Endothelial cell (in vitro differentiated cells): ENCODE data around the gene EPN3. TPM values are rescaled to one million over a fixed set of nuclear protein-coding genes. Genes with fewer than 3 reads are reported as not detected.

Source experiments
- DNase-seq: peaks from one replicate; pipeline ENCODE4 v3.0.0; 2021; ENCODE audit warnings: low spot score
- H3K27ac Mint-ChIP-seq: one replicate; pipeline ENCODE4 v1.8.0; 2021; ENCODE audit warnings: mixed read lengths, inconsistent platforms; ENCODE audit not compliant: unreplicated experiment
- H3K27me3 Mint-ChIP-seq: one replicate; pipeline ENCODE4 v1.8.0; 2021; ENCODE audit warnings: mild to moderate bottlenecking, moderate library complexity, mixed read lengths, inconsistent platforms; ENCODE audit not compliant: unreplicated experiment
- H3K36me3 Mint-ChIP-seq: one replicate; pipeline ENCODE4 v1.8.0; 2021; ENCODE audit warnings: mild to moderate bottlenecking, low read depth, mixed read lengths, inconsistent platforms; ENCODE audit not compliant: unreplicated experiment
- H3K4me1 Mint-ChIP-seq: one replicate; pipeline ENCODE4 v1.8.0; 2021; ENCODE audit warnings: mild to moderate bottlenecking, mixed read lengths, inconsistent platforms; ENCODE audit not compliant: unreplicated experiment
- H3K4me3 Mint-ChIP-seq: one replicate; pipeline ENCODE4 v1.8.0; 2021; ENCODE audit warnings: mild to moderate bottlenecking, mixed read lengths, inconsistent platforms; ENCODE audit not compliant: unreplicated experiment
- H3K9me3 Mint-ChIP-seq: one replicate; pipeline ENCODE4 v1.8.0; 2021; ENCODE audit warnings: mixed read lengths, inconsistent platforms; ENCODE audit not compliant: unreplicated experiment
- total RNA-seq: library from RNA; stranded (reverse); fragmentation: NEBNext Ultra II Directional; extraction: Animal tissue kit (Norgen Biotek cat#: 25700); gene quantifications from one replicate; pipeline ENCODE4 v1.2.1, GENCODE V29; 2021; ENCODE audit not compliant: unreplicated experiment
- TF ChIP-seq, protein P1 (sequence below): fragments of 200-600 bp; sonication (generic); IDR thresholded peaks from one replicate; pipeline ENCODE4 v1.5.0; 2021; ENCODE audit warnings: antibody characterized with exemption; ENCODE audit not compliant: unreplicated experiment

Gene EPN3
- total RNA-seq, 1 donor from 2014 or later = 0.49 TPM

DNA sequence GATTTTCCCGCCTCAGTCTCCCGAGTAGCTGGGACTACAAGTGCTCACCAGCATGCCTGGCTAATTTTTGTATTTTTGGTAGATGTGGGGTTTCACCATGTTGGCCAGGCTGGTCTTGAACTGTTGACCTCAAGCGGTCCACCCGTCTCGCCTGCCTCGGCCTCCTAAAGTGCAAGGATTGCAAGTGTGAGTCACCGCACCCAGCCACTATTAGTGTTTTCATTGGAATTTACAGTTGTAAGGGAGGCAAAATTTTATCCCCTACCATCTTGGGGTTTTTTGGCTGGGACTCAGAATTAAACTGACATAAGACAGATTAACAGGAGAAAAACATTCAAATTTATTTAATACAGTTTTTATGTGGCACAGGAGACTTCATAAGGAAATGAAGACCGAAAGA lies 36.6 kb upstream of the EPN3 start:
- no peak overlapping the region for H3K27ac Mint-ChIP-seq
- DNase-seq = no peak
- no peak overlapping the region for H3K4me3 Mint-ChIP-seq
- H3K9me3 Mint-ChIP-seq = no peaks in the 10 kb centered on the region
- TF ChIP-seq, protein P1, sequence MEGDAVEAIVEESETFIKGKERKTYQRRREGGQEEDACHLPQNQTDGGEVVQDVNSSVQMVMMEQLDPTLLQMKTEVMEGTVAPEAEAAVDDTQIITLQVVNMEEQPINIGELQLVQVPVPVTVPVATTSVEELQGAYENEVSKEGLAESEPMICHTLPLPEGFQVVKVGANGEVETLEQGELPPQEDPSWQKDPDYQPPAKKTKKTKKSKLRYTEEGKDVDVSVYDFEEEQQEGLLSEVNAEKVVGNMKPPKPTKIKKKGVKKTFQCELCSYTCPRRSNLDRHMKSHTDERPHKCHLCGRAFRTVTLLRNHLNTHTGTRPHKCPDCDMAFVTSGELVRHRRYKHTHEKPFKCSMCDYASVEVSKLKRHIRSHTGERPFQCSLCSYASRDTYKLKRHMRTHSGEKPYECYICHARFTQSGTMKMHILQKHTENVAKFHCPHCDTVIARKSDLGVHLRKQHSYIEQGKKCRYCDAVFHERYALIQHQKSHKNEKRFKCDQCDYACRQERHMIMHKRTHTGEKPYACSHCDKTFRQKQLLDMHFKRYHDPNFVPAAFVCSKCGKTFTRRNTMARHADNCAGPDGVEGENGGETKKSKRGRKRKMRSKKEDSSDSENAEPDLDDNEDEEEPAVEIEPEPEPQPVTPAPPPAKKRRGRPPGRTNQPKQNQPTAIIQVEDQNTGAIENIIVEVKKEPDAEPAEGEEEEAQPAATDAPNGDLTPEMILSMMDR = no peak
- no peaks in the 10 kb centered on the region for H3K4me1 Mint-ChIP-seq
- peaks cover 2% of the 10 kb centered on the region for H3K27me3 Mint-ChIP-seq
- no peaks in the 10 kb centered on the region for H3K36me3 Mint-ChIP-seq

DNA sequence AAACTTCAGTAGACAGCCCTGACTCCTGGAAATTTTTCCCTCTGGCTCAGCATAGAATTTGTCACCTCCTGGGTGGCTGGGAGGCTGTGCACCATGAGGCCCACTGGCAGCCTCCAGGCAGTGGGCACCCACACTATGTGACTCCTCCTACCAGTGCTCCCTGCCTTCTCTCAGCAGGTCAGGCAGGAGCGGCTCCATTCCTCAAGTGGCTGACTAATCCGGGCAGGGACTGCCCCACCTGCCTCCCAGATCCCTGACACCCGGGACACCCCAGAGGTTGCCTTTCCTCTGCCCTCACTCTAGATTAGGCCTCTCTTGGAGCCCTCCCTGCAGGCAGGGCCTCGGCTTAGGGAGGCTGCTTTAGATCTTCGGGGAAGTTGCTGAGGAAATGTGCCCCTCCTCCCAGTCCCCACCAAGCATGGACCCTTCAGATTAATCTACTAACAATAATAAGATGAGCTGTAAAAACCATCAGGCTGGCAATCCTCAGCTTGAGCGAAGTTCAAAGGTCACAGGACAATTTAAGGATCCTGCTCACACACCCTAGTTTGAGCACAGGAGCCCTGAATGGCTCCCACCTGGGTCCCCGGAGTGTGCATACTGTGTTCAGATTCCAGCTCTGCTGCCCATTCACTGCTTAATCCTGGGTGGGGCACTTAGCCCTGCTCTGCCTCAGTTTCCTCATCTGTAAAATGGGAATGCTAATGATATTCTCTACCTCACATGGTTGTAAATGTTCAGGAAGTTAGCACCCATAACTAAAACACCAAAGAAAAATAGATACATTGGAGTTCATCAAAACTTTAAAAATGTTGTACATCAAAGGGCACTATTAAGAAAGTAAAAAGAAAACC lies 34.3 kb upstream of the EPN3 start:
- no peak for DNase-seq
- H3K9me3 Mint-ChIP-seq = no peaks in the 10 kb centered on the region
- H3K27ac Mint-ChIP-seq = no peak overlapping the region
- TF ChIP-seq, protein P1 = no peak
- H3K36me3 Mint-ChIP-seq = no peaks in the 10 kb centered on the region
- H3K27me3 Mint-ChIP-seq = peaks cover 2% of the 10 kb centered on the region
- H3K4me1 Mint-ChIP-seq = no peaks in the 10 kb centered on the region
- peak overlapping the region; percentile 37 for H3K4me3 Mint-ChIP-seq

DNA sequence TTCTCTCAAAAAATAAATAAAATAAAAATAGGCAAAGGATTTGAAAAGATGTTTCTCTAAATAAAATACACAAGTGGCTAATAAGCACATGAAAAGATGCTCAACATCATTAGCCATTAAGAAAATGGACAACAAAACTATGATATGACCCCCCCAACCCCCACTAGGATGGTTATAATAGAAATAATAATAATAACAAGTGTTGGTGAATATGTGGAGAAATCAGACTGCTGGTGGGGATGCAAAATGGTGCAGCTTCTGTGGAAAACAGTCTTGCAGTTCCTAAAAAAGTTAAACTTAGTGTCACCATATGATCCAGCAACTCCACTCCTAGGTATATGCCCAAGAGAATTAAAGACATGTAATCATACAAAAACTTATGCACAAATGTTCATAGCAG lies 33.3 kb upstream of the EPN3 start:
- DNase-seq = no peak
- peaks cover 5% of the 10 kb centered on the region for H3K4me1 Mint-ChIP-seq
- H3K4me3 Mint-ChIP-seq = no peak overlapping the region
- H3K9me3 Mint-ChIP-seq = no peaks in the 10 kb centered on the region
- TF ChIP-seq, protein P1 = no peak
- no peaks in the 10 kb centered on the region for H3K36me3 Mint-ChIP-seq
- H3K27ac Mint-ChIP-seq = no peak overlapping the region
- H3K27me3 Mint-ChIP-seq = peaks cover 2% of the 10 kb centered on the region

DNA sequence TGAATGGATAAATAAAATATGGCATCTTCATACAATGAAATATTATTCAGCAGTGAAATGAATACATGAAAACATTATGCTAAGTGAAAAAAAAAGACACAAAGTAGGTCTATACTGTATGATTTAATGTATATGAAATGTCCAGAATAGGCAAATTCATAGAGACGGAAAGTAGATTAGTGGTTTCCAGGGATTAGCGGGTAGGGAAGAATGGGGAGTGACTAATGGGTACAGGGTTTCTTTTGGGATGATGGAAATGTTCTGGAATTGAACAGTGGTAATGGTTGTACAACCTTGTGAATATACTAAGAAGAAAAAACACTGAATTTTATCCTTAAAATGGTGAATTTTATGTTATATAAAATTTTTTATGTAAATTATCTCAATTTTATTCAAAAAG lies 32.8 kb upstream of the EPN3 start:
- DNase-seq = no peak
- Mint-ChIP-seq H3K27ac (no peak overlapping the region), H3K4me3 (no peak overlapping the region), H3K4me1 (peaks cover 5% of the 10 kb centered on the region), H3K27me3 (peaks cover 5% of the 10 kb centered on the region), H3K36me3 (no peaks in the 10 kb centered on the region), H3K9me3 (no peaks in the 10 kb centered on the region)
- TF ChIP-seq, protein P1 = no peak

DNA sequence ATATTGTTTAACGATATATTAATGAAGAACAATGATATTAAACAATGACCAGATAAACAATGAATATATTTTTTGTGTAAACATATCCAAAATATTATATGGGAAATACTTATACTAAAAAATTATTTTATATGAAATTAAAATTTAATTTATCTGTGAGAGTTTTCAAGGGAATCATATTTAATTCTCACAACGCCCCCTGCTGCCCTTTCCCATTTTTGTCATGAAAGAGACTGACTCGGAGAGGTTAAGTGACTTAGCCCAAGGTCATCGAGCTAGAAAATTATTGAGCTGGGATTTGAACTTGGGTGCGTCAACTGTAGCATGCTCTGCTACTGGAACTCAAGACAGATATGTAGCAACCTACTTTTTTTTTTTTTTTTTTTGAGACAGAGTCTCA lies 31.5 kb upstream of the EPN3 start:
- Mint-ChIP-seq H3K4me3 (no peak overlapping the region), H3K36me3 (no peaks in the 10 kb centered on the region), H3K9me3 (no peaks in the 10 kb centered on the region), H3K27ac (no peak overlapping the region), H3K4me1 (peaks cover 8% of the 10 kb centered on the region), H3K27me3 (peaks cover 3% of the 10 kb centered on the region)
- DNase-seq = no peak
- TF ChIP-seq, protein P1 = peak; percentile 63
